Measurements from ENCODE around the gene VKORC1.

GRCh38 chr16:31080756-31081419 is 13.7 kb downstream of the VKORC1 start:
- TF ChIP-seq CTCF (conservative IDR thresholded peaks at IDR 0.05; ENCODE audit: low read depth, low read length) (no peak), EZH2 (IDR thresholded peaks at IDR 0.05; ENCODE audit: borderline replicate concordance, low read depth, low read length, poor library complexity, severe bottlenecking) (no peak)

All from A673 (cell line).